A549 (cell line): Measurements from ENCODE around the gene HEYL.

ENCODE experiments used
- CHD4 ChIP-seq: fragments of 200-600 bp; sonication (generic); IDR thresholded peaks from 2 replicates; pipeline ENCODE4 v1.6.1; 2016; ENCODE audit warnings: antibody characterized with exemption, mild to moderate bottlenecking, borderline replicate concordance
- HEYL ChIP-seq: fragments of 250-450 bp; sonication (Bioruptor Pico); IDR thresholded peaks from 2 replicates; pipeline ENCODE4 v1.8.0; 2021; ENCODE audit warnings: mild to moderate bottlenecking, moderate library complexity
- TF ChIP-seq, protein P1 (sequence below): fragments of 150-350 bp; IDR thresholded peaks from 2 replicates; pipeline ENCODE4 v1.6.1; 2014; ENCODE audit warnings: low read depth, mild to moderate bottlenecking, low read length
- TF ChIP-seq, protein P2 (sequence below): fragments of >200 bp; sonication (Bioruptor Twin); formaldehyde crosslinking; IDR thresholded peaks from 2 replicates; pipeline ENCODE4 v1.6.1; 2016

DNA sequence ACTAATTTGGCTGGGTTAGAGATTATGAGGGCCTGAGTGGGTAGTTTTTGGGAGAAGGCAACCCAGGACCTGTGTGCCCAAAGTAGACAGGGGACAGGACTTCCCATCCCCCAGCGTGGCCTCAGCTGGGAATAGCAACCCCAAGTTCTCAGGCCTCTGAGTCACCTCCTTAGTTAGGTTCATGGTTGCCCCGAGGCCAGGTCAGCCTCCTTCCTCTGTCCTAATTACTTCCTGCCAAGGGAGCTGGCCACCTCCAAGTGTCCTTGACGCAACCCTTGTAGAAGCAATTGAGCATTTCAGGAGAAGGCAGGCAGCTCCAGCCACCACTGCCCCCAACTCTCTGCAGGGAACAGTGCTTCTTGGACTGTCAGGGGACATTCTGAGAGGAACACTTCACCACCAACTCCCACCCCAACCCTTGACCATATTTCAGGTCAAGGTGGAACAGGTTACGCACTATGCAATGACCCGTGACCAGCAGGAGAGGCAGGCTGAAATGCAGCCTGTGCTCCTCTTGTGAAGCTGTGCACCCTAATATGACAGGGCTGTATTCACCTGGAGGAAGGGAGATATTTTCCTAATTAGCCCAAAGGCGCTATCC is 37.6 kb upstream of the HEYL start:
- TF ChIP-seq CHD4, result no peak
- TF ChIP-seq HEYL (CRISPR knock-in tag), result no peak
- TF ChIP-seq, protein P1, sequence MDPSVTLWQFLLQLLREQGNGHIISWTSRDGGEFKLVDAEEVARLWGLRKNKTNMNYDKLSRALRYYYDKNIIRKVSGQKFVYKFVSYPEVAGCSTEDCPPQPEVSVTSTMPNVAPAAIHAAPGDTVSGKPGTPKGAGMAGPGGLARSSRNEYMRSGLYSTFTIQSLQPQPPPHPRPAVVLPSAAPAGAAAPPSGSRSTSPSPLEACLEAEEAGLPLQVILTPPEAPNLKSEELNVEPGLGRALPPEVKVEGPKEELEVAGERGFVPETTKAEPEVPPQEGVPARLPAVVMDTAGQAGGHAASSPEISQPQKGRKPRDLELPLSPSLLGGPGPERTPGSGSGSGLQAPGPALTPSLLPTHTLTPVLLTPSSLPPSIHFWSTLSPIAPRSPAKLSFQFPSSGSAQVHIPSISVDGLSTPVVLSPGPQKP, result no peak
- TF ChIP-seq, protein P2, sequence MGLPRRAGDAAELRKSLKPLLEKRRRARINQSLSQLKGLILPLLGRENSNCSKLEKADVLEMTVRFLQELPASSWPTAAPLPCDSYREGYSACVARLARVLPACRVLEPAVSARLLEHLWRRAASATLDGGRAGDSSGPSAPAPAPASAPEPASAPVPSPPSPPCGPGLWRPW, result no peak
